H9 (cell line): ENCODE measurements around the gene RPP30. TPM values are rescaled to one million over a fixed set of nuclear protein-coding genes. Genes with fewer than 3 reads are reported as not detected.

ENCODE experiments used
- DNase-seq: peaks from one replicate; pipeline ENCODE4 v3.0.0-alpha.2; 2017
- H2AFZ ChIP-seq: one replicate; pipeline ENCODE4 v1.6.1; 2013; ENCODE audit warnings: mild to moderate bottlenecking, low read length, control low read depth, moderate library complexity
- H2AK5ac ChIP-seq: 2 replicates; pipeline ENCODE4 v1.6.1; 2013; ENCODE audit warnings: low read length, control low read depth, mixed read lengths; ENCODE audit not compliant: insufficient read length
- H2BK120ac ChIP-seq: one replicate; pipeline ENCODE4 v1.6.1; 2013; ENCODE audit warnings: low read depth, mild to moderate bottlenecking, low read length, control low read depth, inconsistent platforms; ENCODE audit not compliant: poor library complexity, severe bottlenecking
- H2BK12ac ChIP-seq: 2 replicates; pipeline ENCODE4 v1.6.1; 2013; ENCODE audit warnings: low read length, control low read depth, mixed read lengths, low read depth; ENCODE audit not compliant: insufficient read length
- H2BK15ac ChIP-seq: 2 replicates; pipeline ENCODE4 v1.6.1; 2013; ENCODE audit warnings: low read depth, low read length, control low read depth
- H2BK20ac ChIP-seq: one replicate; pipeline ENCODE4 v1.6.1; 2013; ENCODE audit warnings: low read depth, mild to moderate bottlenecking, low read length, control low read depth, inconsistent platforms; ENCODE audit not compliant: poor library complexity, severe bottlenecking
- H2BK5ac ChIP-seq: 2 replicates; pipeline ENCODE4 v1.6.1; 2013; ENCODE audit warnings: low read length, control low read depth, mixed read lengths; ENCODE audit not compliant: insufficient read length
- H3K14ac ChIP-seq: 2 replicates; pipeline ENCODE4 v1.6.1; 2013; ENCODE audit warnings: low read length, control low read depth; ENCODE audit not compliant: insufficient read depth
- H3K18ac ChIP-seq: 2 replicates; pipeline ENCODE4 v1.6.1; 2013; ENCODE audit warnings: low read depth, mild to moderate bottlenecking, mixed read lengths, low read length, control low read depth; ENCODE audit not compliant: insufficient read length
- H3K23ac ChIP-seq: 2 replicates; pipeline ENCODE4 v1.6.1; 2013; ENCODE audit warnings: low read length, control low read depth, mixed read lengths, low read depth; ENCODE audit not compliant: insufficient read length
- H3K23me2 ChIP-seq: 2 replicates; pipeline ENCODE4 v1.6.1; 2013; ENCODE audit warnings: low read depth, mild to moderate bottlenecking, mixed read lengths, low read length, control low read depth; ENCODE audit not compliant: insufficient read length, poor library complexity, severe bottlenecking
- H3K27ac ChIP-seq: 2 replicates; pipeline ENCODE4 v1.5.1; 2013; ENCODE audit warnings: low read length, control low read depth, mixed read lengths, low read depth; ENCODE audit not compliant: insufficient read length
- H3K27me3 ChIP-seq: 2 replicates; pipeline ENCODE4 v1.6.1; 2013; ENCODE audit warnings: low read length, control low read depth, inconsistent platforms; ENCODE audit not compliant: insufficient read depth
- H3K4ac ChIP-seq: 2 replicates; pipeline ENCODE4 v1.6.1; 2013; ENCODE audit warnings: low read depth, mild to moderate bottlenecking, control low read depth, inconsistent platforms, low read length, moderate library complexity
- H3K4me1 ChIP-seq: 2 replicates; pipeline ENCODE4 v1.6.1; 2013; ENCODE audit warnings: low read length, control low read depth, inconsistent platforms; ENCODE audit not compliant: insufficient read depth
- H3K4me2 ChIP-seq: 2 replicates; pipeline ENCODE4 v1.6.1; 2013; ENCODE audit warnings: low read length, control low read depth, mixed read lengths; ENCODE audit not compliant: insufficient read length, insufficient read depth
- H3K56ac ChIP-seq: 2 replicates; pipeline ENCODE4 v1.6.1; 2013; ENCODE audit warnings: low read depth, mild to moderate bottlenecking, mixed read lengths, low read length, control low read depth; ENCODE audit not compliant: insufficient read length
- H3K79me1 ChIP-seq: 2 replicates; pipeline ENCODE4 v1.6.1; 2013; ENCODE audit warnings: low read depth, mild to moderate bottlenecking, moderate library complexity, low read length, control low read depth, inconsistent platforms; ENCODE audit not compliant: insufficient read depth, poor library complexity, severe bottlenecking
- H3K79me2 ChIP-seq: 2 replicates; pipeline ENCODE4 v1.6.1; 2013; ENCODE audit warnings: low read length, control low read depth, inconsistent platforms; ENCODE audit not compliant: insufficient read depth
- H3K9ac ChIP-seq: 2 replicates; pipeline ENCODE4 v1.6.1; 2013; ENCODE audit warnings: low read length, control low read depth, mixed read lengths; ENCODE audit not compliant: insufficient read length; ENCODE audit errors: extremely low read depth
- H3K9me3 ChIP-seq: one replicate; pipeline ENCODE4 v1.6.1; 2013; ENCODE audit warnings: low read depth, low read length, inconsistent platforms; ENCODE audit not compliant: control insufficient read depth
- H3T11ph ChIP-seq: one replicate; pipeline ENCODE4 v1.6.1; 2013; ENCODE audit warnings: mild to moderate bottlenecking, low read length, control low read depth, inconsistent platforms
- H4K20me1 ChIP-seq: one replicate; pipeline ENCODE4 v1.6.1; 2013; ENCODE audit not compliant: control insufficient read depth, insufficient read length, insufficient read depth
- H4K5ac ChIP-seq: 2 replicates; pipeline ENCODE4 v1.6.1; 2013; ENCODE audit warnings: low read depth, mild to moderate bottlenecking, mixed read lengths, low read length, control low read depth; ENCODE audit not compliant: insufficient read length
- H4K8ac ChIP-seq: replicated peaks from 2 replicates; pipeline ENCODE4 v1.6.1; 2013; ENCODE audit warnings: low read length, control low read depth, mixed read lengths, low read depth; ENCODE audit not compliant: insufficient read length
- H4K91ac ChIP-seq: 2 replicates; pipeline ENCODE4 v1.6.1; 2013; ENCODE audit warnings: low read depth, mild to moderate bottlenecking, moderate library complexity, mixed read lengths, low read length, control low read depth; ENCODE audit not compliant: insufficient read length
- H3K27ac Mint-ChIP-seq, 3 experiments: 2 replicates in 2 of 3; 3 replicates in 1 of 3; pipeline ENCODE4 v1.8.0; 2020 to 2021; ENCODE audit warnings: mixed read lengths in 3 of 3, mild to moderate bottlenecking in 1 of 3, moderate library complexity in 1 of 3
- H3K27me3 Mint-ChIP-seq: 2 replicates; pipeline ENCODE4 v1.8.0; 2021; ENCODE audit warnings: low read depth, mild to moderate bottlenecking, moderate library complexity, mixed read lengths
- H3K36me3 Mint-ChIP-seq, 3 experiments: 2 replicates in 2 of 3; 3 replicates in 1 of 3; pipeline ENCODE4 v1.8.0; 2020 to 2021; ENCODE audit warnings: low read depth in 3 of 3, mixed read lengths in 3 of 3; ENCODE audit not compliant: insufficient read depth in 1 of 3
- H3K4me1 Mint-ChIP-seq, 2 experiments: 2 replicates each; pipeline ENCODE4 v1.8.0; 2020; ENCODE audit warnings: mixed read lengths in 2 of 2
- H3K4me3 Mint-ChIP-seq, 2 experiments: 2 replicates in 1 of 2; 3 replicates in 1 of 2; pipeline ENCODE4 v1.8.0; 2020 to 2021; ENCODE audit warnings: mild to moderate bottlenecking in 2 of 2, mixed read lengths in 2 of 2, moderate library complexity in 1 of 2
- H3K9me3 Mint-ChIP-seq, 2 experiments: 2 replicates in 1 of 2; 3 replicates in 1 of 2; pipeline ENCODE4 v1.8.0; 2020; ENCODE audit warnings: mild to moderate bottlenecking in 2 of 2, mixed read lengths in 2 of 2, moderate library complexity in 1 of 2
- CTCF ChIP-seq: fragments of 200-600 bp; sonication (generic); conservative IDR thresholded peaks from 3 replicates; pipeline ENCODE4 v1.8.0; 2021; ENCODE audit warnings: antibody characterized with exemption, mild to moderate bottlenecking
- WGBS: extraction: QIAGEN DNeasy Blood & Tissue Kit; methylation state at CpG from one replicate; pipeline ENCODE4 v1.1.7; 2013; ENCODE audit warnings: missing lambda C conversion rate, low lambda C conversion rate, mixed read lengths; ENCODE audit not compliant: insufficient read length; ENCODE audit errors: extremely low coverage; 5-methylcytosine and 5-hydroxymethylcytosine counted together
- total RNA-seq: library from RNA; stranded (reverse); gene quantifications from 2 replicates; pipeline ENCODE4 v1.2.1, GENCODE V29; 2021

RPP30 gene
- total RNA-seq, 1 experiment from 2014 or later: 77.7 TPM

DNA sequence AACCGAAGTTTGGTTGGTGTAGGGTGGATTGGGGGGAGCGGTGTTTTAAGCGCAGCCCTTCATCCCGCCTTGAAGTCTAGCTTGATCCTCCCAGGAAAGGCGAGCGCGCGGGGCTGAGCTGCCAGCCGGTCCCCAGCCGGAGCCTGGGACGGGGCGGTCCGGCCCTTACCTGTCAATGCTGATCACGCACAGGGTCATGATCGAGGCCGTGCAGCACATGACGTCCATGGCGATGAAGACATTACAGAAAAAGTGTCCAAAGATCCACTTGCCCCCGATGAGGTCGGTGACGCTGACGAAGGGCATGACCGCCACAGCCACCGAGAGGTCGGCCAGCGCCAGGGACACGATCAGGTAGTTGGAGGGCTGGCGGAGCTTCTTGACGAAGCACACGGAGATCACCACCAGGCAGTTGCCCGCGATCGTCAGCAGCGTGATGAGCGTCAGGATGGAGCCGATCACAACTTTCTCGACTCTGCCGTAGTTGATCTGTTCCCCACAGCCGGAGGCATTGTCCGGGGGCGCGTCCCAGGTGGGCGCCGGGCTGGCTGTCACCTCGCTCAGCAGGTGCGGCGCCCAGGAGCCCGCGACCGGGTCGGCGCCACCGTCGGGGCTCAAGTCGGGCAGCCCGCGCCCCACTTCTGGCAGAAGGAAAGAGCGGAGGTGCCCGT, 14.7 kb upstream of the RPP30 start:
- H3K79me2 ChIP-seq: no peaks in the 10 kb centered on the region
- peak overlapping the region in 2 of 3 experiments; percentile 68 to 74; a peak in 3 of 7 replicates for H3K27ac Mint-ChIP-seq
- H3K27me3 ChIP-seq: peaks cover 11% of the 10 kb centered on the region; the same call in 1 of the 2 replicates
- H3K56ac ChIP-seq: no peak overlapping the region
- H2BK5ac ChIP-seq: no peak overlapping the region
- H3K36me3 Mint-ChIP-seq: peaks cover under 1 to 4% (median 3%) of the 10 kb centered on the region in 3 experiments; a peak in 6 of 7 replicates
- no peak overlapping the region for H4K91ac ChIP-seq
- no peaks in the 10 kb centered on the region for H3K4me1 ChIP-seq
- WGBS: no CpG with 5 or more reads among the region's 59 CpGs
- no peaks in the 10 kb centered on the region for H3K9me3 ChIP-seq
- no peak overlapping the region for H2BK12ac ChIP-seq
- H3K4me2 ChIP-seq: peak overlapping the region; percentile 82
- no peak overlapping the region for H3K23ac ChIP-seq
- peaks cover 9% of the 10 kb centered on the region for H3K23me2 ChIP-seq
- no peak overlapping the region for H2BK20ac ChIP-seq
- no peak overlapping the region for H3K9ac ChIP-seq
- TF ChIP-seq CTCF: no peak
- no peaks in the 10 kb centered on the region for H4K20me1 ChIP-seq
- DNase-seq: peak; percentile 41
- peaks cover 3 to 7% of the 10 kb centered on the region in 2 experiments for H3K9me3 Mint-ChIP-seq
- H2AFZ ChIP-seq: no peak overlapping the region
- H4K5ac ChIP-seq: no peak overlapping the region
- no peak overlapping the region for H3K18ac ChIP-seq
- peak overlapping the region; percentile 94 to 96 for H3K4me3 Mint-ChIP-seq
- H3K4me1 Mint-ChIP-seq: peaks cover 13 to 46% of the 10 kb centered on the region in 2 experiments
- H2BK120ac ChIP-seq: no peak overlapping the region
- no peak overlapping the region for H3K4ac ChIP-seq
- no peak overlapping the region for H3K14ac ChIP-seq
- H3T11ph ChIP-seq: no peak overlapping the region
- H3K79me1 ChIP-seq: no peaks in the 10 kb centered on the region
- H4K8ac ChIP-seq: no peak overlapping the region
- peaks cover 24% of the 10 kb centered on the region for H3K27me3 Mint-ChIP-seq
- no peak overlapping the region for H3K27ac ChIP-seq
- H2BK15ac ChIP-seq: no peak overlapping the region
- no peak overlapping the region for H2AK5ac ChIP-seq
